HL-60 (cell line): Measurements from ENCODE around the gene FGF14.

ENCODE experiments used
- POLR2AphosphoS5 ChIP-seq: IDR thresholded peaks from 2 replicates; pipeline ENCODE4 v1.6.1; 2012; ENCODE audit warnings: low read depth
- TF ChIP-seq, protein P1 (sequence below): IDR thresholded peaks from one replicate; pipeline ENCODE4 v1.5.1; 2011; ENCODE audit warnings: low read length, control low read depth, inconsistent platforms; ENCODE audit not compliant: insufficient read depth
- TF ChIP-seq, protein P2 (sequence below): IDR thresholded peaks from 2 replicates; pipeline ENCODE4 v1.6.1; 2012; ENCODE audit warnings: low read depth; ENCODE audit not compliant: insufficient replicate concordance

DNA sequence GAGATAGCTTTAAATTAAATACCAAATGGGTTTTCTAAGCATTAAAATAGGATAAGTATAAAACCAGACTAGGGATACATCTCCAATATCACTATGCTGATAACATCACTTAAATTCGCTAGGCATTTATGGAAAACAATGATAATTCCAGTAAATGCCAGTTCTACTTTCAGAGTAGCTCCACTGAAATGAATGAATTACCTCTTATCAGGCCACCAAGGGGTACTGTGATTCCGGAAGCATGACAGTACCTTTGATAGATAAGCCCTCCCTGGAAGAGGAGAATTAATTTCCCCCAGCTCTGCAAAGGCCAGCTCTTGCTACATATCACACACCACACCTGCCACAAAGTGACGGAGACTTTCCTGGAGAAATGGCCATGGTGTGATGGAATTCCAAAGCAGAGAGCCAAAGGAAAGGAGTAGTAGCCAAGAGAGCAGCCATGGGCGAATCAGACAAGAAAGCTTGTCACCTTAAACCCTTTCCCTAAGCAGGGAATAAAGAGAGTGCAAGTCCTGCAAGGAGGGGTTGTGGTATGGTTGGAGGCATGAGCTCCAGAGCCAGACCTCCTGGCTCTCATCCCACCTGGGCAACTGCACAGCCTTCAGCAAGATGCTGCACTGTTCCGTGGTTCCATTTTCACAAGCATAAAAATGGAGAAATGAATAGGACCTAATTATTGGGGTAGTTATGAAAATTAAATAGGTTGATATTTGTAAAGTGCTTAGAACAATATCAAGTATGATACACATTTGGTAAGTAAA, 423.1 kb downstream of the FGF14 start:
- TF ChIP-seq, protein P1, sequence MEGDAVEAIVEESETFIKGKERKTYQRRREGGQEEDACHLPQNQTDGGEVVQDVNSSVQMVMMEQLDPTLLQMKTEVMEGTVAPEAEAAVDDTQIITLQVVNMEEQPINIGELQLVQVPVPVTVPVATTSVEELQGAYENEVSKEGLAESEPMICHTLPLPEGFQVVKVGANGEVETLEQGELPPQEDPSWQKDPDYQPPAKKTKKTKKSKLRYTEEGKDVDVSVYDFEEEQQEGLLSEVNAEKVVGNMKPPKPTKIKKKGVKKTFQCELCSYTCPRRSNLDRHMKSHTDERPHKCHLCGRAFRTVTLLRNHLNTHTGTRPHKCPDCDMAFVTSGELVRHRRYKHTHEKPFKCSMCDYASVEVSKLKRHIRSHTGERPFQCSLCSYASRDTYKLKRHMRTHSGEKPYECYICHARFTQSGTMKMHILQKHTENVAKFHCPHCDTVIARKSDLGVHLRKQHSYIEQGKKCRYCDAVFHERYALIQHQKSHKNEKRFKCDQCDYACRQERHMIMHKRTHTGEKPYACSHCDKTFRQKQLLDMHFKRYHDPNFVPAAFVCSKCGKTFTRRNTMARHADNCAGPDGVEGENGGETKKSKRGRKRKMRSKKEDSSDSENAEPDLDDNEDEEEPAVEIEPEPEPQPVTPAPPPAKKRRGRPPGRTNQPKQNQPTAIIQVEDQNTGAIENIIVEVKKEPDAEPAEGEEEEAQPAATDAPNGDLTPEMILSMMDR: no peak
- TF ChIP-seq, protein P2, sequence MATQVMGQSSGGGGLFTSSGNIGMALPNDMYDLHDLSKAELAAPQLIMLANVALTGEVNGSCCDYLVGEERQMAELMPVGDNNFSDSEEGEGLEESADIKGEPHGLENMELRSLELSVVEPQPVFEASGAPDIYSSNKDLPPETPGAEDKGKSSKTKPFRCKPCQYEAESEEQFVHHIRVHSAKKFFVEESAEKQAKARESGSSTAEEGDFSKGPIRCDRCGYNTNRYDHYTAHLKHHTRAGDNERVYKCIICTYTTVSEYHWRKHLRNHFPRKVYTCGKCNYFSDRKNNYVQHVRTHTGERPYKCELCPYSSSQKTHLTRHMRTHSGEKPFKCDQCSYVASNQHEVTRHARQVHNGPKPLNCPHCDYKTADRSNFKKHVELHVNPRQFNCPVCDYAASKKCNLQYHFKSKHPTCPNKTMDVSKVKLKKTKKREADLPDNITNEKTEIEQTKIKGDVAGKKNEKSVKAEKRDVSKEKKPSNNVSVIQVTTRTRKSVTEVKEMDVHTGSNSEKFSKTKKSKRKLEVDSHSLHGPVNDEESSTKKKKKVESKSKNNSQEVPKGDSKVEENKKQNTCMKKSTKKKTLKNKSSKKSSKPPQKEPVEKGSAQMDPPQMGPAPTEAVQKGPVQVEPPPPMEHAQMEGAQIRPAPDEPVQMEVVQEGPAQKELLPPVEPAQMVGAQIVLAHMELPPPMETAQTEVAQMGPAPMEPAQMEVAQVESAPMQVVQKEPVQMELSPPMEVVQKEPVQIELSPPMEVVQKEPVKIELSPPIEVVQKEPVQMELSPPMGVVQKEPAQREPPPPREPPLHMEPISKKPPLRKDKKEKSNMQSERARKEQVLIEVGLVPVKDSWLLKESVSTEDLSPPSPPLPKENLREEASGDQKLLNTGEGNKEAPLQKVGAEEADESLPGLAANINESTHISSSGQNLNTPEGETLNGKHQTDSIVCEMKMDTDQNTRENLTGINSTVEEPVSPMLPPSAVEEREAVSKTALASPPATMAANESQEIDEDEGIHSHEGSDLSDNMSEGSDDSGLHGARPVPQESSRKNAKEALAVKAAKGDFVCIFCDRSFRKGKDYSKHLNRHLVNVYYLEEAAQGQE: no peak
- no peak for TF ChIP-seq POLR2AphosphoS5
